ENCODE measurements around the gene CACNA1C. TPM values are rescaled to one million over a fixed set of nuclear protein-coding genes. Genes with fewer than 3 reads are reported as not detected.
A peak's percentile ranks its signal among the peaks of the same experiment; 100 is the strongest.

The CACNA1C gene
- total and polyA plus RNA-seq, 2 donors (not counting 1 experiment from before 2014, with no cell fraction given): 7.6 to 11.4 TPM

DNA sequence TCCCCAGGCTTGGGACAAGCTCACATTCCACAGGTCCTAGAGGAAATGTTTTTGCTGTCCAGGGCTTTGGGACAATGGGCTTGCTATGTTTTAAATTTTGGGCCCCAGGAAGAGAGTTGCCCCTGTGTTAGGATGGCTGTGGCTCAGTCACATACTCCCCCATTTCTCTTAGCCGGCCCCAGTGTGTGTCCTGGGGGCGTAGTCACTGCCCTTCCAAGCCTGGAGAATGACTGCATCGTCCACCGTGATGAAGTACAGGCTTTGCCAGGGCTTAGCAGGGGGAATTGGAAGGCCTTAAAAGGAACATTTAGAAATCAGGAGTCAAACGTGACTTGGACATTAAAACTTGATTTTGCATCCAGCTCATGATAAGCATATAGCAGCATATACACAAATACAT lies 293.6 kb downstream of the CACNA1C start:
- Histone ChIP-seq H3K9me3 (ENCODE audit: control insufficient read depth, insufficient read depth, low read depth, low read length) (no peaks in the 10 kb centered on the region), H3K4me3 (replicated peaks in 1 of 4; ENCODE audit: control extremely low read depth in 1 of 4, insufficient read depth in 1 of 4, low read depth in 3 of 4, low read length in 4 of 4) (no peak overlapping the region), H3K4me1 (ENCODE audit: control insufficient read depth, extremely low read depth, insufficient read depth, low read length) (peaks cover 20% of the 10 kb centered on the region), H3K36me3 (ENCODE audit: control insufficient read depth, insufficient read depth, low read length) (no peaks in the 10 kb centered on the region), H3K79me2 (ENCODE audit: control insufficient read depth, insufficient read depth, low read length) (no peaks in the 10 kb centered on the region), H3K4me2 (ENCODE audit: extremely low read depth, insufficient read depth, low read length) (no peak overlapping the region), H2AFZ (ENCODE audit: low read length) (no peak overlapping the region), H3K27ac (ENCODE audit: insufficient read depth, low read length) (no peak overlapping the region), H4K20me1 (ENCODE audit: control insufficient read depth, extremely low read depth, insufficient read depth, low read length) (no peaks in the 10 kb centered on the region), H3K27me3 (ENCODE audit: control insufficient read depth, insufficient read depth, low read length) (no peaks in the 10 kb centered on the region), H3K9ac (ENCODE audit: insufficient read depth, low read length) (no peak overlapping the region)
- no peak for DNase-seq (ENCODE audit: low read depth in 2 of 2)
- TF ChIP-seq, protein P1, sequence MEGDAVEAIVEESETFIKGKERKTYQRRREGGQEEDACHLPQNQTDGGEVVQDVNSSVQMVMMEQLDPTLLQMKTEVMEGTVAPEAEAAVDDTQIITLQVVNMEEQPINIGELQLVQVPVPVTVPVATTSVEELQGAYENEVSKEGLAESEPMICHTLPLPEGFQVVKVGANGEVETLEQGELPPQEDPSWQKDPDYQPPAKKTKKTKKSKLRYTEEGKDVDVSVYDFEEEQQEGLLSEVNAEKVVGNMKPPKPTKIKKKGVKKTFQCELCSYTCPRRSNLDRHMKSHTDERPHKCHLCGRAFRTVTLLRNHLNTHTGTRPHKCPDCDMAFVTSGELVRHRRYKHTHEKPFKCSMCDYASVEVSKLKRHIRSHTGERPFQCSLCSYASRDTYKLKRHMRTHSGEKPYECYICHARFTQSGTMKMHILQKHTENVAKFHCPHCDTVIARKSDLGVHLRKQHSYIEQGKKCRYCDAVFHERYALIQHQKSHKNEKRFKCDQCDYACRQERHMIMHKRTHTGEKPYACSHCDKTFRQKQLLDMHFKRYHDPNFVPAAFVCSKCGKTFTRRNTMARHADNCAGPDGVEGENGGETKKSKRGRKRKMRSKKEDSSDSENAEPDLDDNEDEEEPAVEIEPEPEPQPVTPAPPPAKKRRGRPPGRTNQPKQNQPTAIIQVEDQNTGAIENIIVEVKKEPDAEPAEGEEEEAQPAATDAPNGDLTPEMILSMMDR (conservative IDR thresholded peaks at IDR 0.05 in 1 of 2, IDR thresholded peaks at IDR 0.05 in 1 of 2; ENCODE audit: low read depth in 1 of 2, low read length in 2 of 2): no peak
- TF ChIP-seq EZH2 (IDR thresholded peaks at IDR 0.05; ENCODE audit: low read length, missing control alignments): no peak

DNA sequence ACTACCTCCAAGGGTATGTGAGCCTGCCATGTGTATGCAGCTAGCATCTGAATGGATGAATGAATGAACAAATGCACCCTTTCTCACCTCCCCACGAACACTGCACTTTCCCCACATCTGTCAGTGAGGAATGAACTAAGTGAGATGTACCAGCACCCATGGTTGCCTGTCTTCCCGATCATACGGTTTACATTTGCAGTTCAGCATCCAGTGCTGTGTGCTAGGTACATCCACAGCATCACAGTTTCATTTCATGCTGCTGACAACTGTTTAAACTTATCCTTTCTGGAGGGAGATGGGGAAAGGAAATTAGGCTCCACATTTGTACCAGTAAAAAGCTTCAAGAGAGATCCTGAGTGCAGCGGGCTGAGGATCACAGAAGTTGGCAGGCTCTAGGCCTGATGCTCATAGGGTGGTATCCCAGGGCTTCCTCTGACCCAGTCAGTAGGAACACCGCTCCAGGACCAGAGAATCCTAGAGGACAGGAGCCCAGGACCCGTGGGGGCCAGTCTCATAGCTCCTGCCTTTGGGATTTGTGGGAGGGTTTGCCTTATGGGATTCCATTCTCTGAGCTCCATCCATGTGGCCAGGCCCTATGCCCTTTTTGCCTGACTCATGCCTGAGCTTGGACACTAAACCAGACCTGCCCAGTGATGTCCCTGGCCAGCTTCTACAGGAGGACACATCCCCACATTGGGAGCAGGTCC lies 294.5 kb downstream of the CACNA1C start:
- no peak for DNase-seq (ENCODE audit: low read depth in 2 of 2)
- no peaks in the 10 kb centered on the region for H3K9me3 ChIP-seq (ENCODE audit: control insufficient read depth, insufficient read depth, low read depth, low read length)
- no peak overlapping the region for H2AFZ ChIP-seq (ENCODE audit: low read length)

DNA sequence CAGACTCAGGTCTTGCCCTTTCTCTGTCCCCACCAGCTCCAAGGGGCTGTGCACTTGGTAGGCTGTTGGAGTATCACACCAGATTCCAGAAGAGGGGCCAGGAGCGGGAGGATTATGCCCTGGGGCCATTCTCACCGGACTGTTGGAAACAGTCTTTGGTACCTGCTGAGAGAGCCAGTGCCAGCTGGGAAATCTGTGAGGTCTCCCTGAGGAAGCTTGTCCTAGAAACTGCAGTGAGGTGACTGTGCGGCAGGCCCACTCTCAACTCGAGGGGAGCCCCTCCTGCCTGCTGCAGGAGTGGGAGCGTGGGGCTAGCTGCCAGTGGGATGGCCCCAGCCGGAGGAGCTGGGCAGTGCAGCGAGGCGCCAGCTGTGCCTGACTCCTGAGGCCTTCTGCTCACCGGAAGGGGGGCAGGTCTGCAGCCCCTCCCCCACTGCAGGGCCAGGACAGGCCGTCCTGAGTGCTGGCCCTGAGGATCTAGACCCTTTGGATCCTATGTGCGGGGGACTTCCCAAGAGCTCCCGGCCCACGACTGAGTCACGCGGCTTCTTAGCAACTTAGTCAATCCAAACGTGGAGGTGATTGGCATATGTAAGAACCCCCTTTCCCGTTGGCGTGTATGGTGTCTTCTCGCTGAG lies 295.2 kb downstream of the CACNA1C start:
- H3K4me2 ChIP-seq (ENCODE audit: extremely low read depth, insufficient read depth, low read length): peak overlapping the region; percentile 4
- H3K79me2 ChIP-seq (ENCODE audit: control insufficient read depth, insufficient read depth, low read length): no peaks in the 10 kb centered on the region
- H3K36me3 ChIP-seq (ENCODE audit: control insufficient read depth, insufficient read depth, low read length): no peaks in the 10 kb centered on the region
- TF ChIP-seq EZH2 (IDR thresholded peaks at IDR 0.05; ENCODE audit: low read length, missing control alignments): no peak
- TF ChIP-seq, protein P1 (conservative IDR thresholded peaks at IDR 0.05 in 1 of 2, IDR thresholded peaks at IDR 0.05 in 1 of 2; ENCODE audit: low read depth in 1 of 2, low read length in 2 of 2): no peak
- no peak overlapping the region for H3K9ac ChIP-seq (ENCODE audit: insufficient read depth, low read length)
- no peak overlapping the region for H2AFZ ChIP-seq (ENCODE audit: low read length)
- DNase-seq (ENCODE audit: low read depth in 2 of 2): no peak
- H3K4me3 ChIP-seq (replicated peaks in 1 of 4; ENCODE audit: control extremely low read depth in 1 of 4, insufficient read depth in 1 of 4, low read depth in 3 of 4, low read length in 4 of 4): no peak overlapping the region
- H4K20me1 ChIP-seq (ENCODE audit: control insufficient read depth, extremely low read depth, insufficient read depth, low read length): no peaks in the 10 kb centered on the region
- H3K4me1 ChIP-seq (ENCODE audit: control insufficient read depth, extremely low read depth, insufficient read depth, low read length): peaks cover 14% of the 10 kb centered on the region
- H3K27ac ChIP-seq (ENCODE audit: insufficient read depth, low read length): no peak overlapping the region
- no peaks in the 10 kb centered on the region for H3K9me3 ChIP-seq (ENCODE audit: control insufficient read depth, insufficient read depth, low read depth, low read length)
- no peaks in the 10 kb centered on the region for H3K27me3 ChIP-seq (ENCODE audit: control insufficient read depth, insufficient read depth, low read length)

More for the DNA sequence above, 294.5 kb downstream of the CACNA1C start:
- H3K79me2 ChIP-seq (ENCODE audit: control insufficient read depth, insufficient read depth, low read length): no peaks in the 10 kb centered on the region
- H3K36me3 ChIP-seq (ENCODE audit: control insufficient read depth, insufficient read depth, low read length): no peaks in the 10 kb centered on the region
- no peak overlapping the region for H3K27ac ChIP-seq (ENCODE audit: insufficient read depth, low read length)
- H3K4me3 ChIP-seq (replicated peaks in 1 of 4; ENCODE audit: control extremely low read depth in 1 of 4, insufficient read depth in 1 of 4, low read depth in 3 of 4, low read length in 4 of 4): no peak overlapping the region
- no peak overlapping the region for H3K4me2 ChIP-seq (ENCODE audit: extremely low read depth, insufficient read depth, low read length)
- H4K20me1 ChIP-seq (ENCODE audit: control insufficient read depth, extremely low read depth, insufficient read depth, low read length): no peaks in the 10 kb centered on the region
- TF ChIP-seq, protein P1 (conservative IDR thresholded peaks at IDR 0.05 in 1 of 2, IDR thresholded peaks at IDR 0.05 in 1 of 2; ENCODE audit: low read depth in 1 of 2, low read length in 2 of 2): no peak
- no peak for TF ChIP-seq EZH2 (IDR thresholded peaks at IDR 0.05; ENCODE audit: low read length, missing control alignments)
- H3K4me1 ChIP-seq (ENCODE audit: control insufficient read depth, extremely low read depth, insufficient read depth, low read length): peaks cover 14% of the 10 kb centered on the region
- no peaks in the 10 kb centered on the region for H3K27me3 ChIP-seq (ENCODE audit: control insufficient read depth, insufficient read depth, low read length)
- no peak overlapping the region for H3K9ac ChIP-seq (ENCODE audit: insufficient read depth, low read length)
